Heart left ventricle (tissue), 16 donors: ENCODE data around the gene LYRM2. TPM values are rescaled to one million over a fixed set of nuclear protein-coding genes. Genes with fewer than 3 reads are reported as not detected.
A peak's percentile ranks its signal among the peaks of the same experiment; 100 is the strongest.

Experiments
- ATAC-seq, 4 donors: fragments of 200-7000 bp; cut with Tn5 transposase; one replicate each; pipeline ENCODE4 v1.9.1; 2020 to 2022; ENCODE audit warnings: moderate library complexity in 4 of 4, mild to moderate bottlenecking in 3 of 4, moderate number of reproducible peaks in 1 of 4
- DNase-seq, 5 donors: peaks; one replicate each; pipeline ENCODE4 v3.0.0-alpha.2; 2020
- H3K27ac ChIP-seq, 12 donors: fragments of 200-600 bp; sonication (generic) in 4 of 12; one replicate each; pipeline versions ENCODE4 v1.5.0 to v1.8.0; 2016 to 2022; ENCODE audit warnings: mild to moderate bottlenecking in 2 of 12
- H3K27me3 ChIP-seq, 9 donors: fragments of 200-600 bp; sonication (generic) in 2 of 9; one replicate each; pipeline versions ENCODE4 v1.5.1 to v1.8.0; 2016 to 2022; ENCODE audit warnings: mild to moderate bottlenecking in 3 of 9
- H3K36me3 ChIP-seq, 9 donors: fragments of 200-600 bp; sonication (generic) in 2 of 9; one replicate each; pipeline versions ENCODE4 v1.5.0 to v1.8.0; 2018 to 2022; ENCODE audit warnings: mild to moderate bottlenecking in 2 of 9
- H3K4me1 ChIP-seq, 12 donors: fragments of 200-600 bp; sonication (generic) in 4 of 12; one replicate each; pipeline versions ENCODE4 v1.5.0 to v1.8.0; 2016 to 2022; ENCODE audit warnings: mild to moderate bottlenecking in 3 of 12
- H3K4me3 ChIP-seq, 12 donors: fragments of 200-600 bp; sonication (generic) in 4 of 12; one replicate each; pipeline versions ENCODE4 v1.5.0 to v1.8.0; 2017 to 2022; ENCODE audit warnings: mild to moderate bottlenecking in 9 of 12, moderate library complexity in 4 of 12
- H3K9me3 ChIP-seq, 12 donors: fragments of 200-600 bp; sonication (generic) in 4 of 12; one replicate each; pipeline versions ENCODE4 v1.5.0 to v1.8.0; 2016 to 2022; ENCODE audit warnings: mild to moderate bottlenecking in 1 of 12
- POLR2A ChIP-seq, 2 donors: fragments of 450-650 bp; IDR thresholded peaks; one replicate each; pipeline ENCODE4 v1.6.1; 2017; ENCODE audit warnings: antibody characterized with exemption in 2 of 2, mild to moderate bottlenecking in 2 of 2, moderate library complexity in 2 of 2
- WGBS, 4 donors: extraction: QIAGEN DNeasy Blood & Tissue Kit in 2 of 4; methylation state at CpG; one replicate each; pipeline versions ENCODE4 v1.1.5 to v1.1.7; 2013 to 2018; 5-methylcytosine and 5-hydroxymethylcytosine counted together
- intact Hi-C, 10 donors: fragments of 100-400 bp; cut with DNase I; formaldehyde crosslinking; loops; one replicate each; pipeline versions ENCODE4 v1.11.1 to v1.14.2; 2022
- polyA plus RNA-seq, 2 donors: library from polyadenylated mRNA; stranded (reverse); fragments of 200-250 nt; gene quantifications; one replicate each; pipeline ENCODE4 v1.2.3, GENCODE V29; 2013
- total RNA-seq, 9 donors: library from RNA; depleted of rRNA in 2 of 9; stranded (reverse); fragments of >200 nt in 2 of 9; fragmentation: NEBNext Ultra II Directional in 3 of 9; extraction: Animal tissue kit (Norgen Biotek cat#: 25700) in 3 of 9; gene quantifications; one replicate each; pipeline versions ENCODE4 v1.1.0 to v1.2.4, GENCODE V29; 2016 to 2023
- TF ChIP-seq, protein P1 (sequence below), 12 donors: fragments of 200-600 bp; sonication (generic) in 4 of 12; IDR thresholded peaks; one replicate each; pipeline versions ENCODE4 v1.5.0 to v1.8.0; 2018 to 2022; ENCODE audit warnings: antibody characterized with exemption in 12 of 12, mild to moderate bottlenecking in 5 of 12
- donor health status: ischemic (EF 13 %, LVEDD 7.1; RV severe dilation, severe dysfunction).
- donor health status: healthy with polysubstance abuse.
- donor health status: DM: no; HTN: yes; CAD: no.
- donor health status: DM: no; HTN: no; CAD: no.
- donor health status: ischemic (EF 25% LVEDD 6.9; RV normal size, moderate dysfunction).
- donor health status: ischemic (EF 25% LVEDD 5.7; RV mildly dilated, moderate dysfunction).
- donor health status: healthy.
- donor health status: DM: yes; HTN: yes; CAD: no.
- donor health status: ischemic (EF 35%, LVEDD 5.7; RV mildly dilated, moderate dysfunction).
- donor health status: nonischemic (EF 11% LVEDD 7.7; RV severe dilation, severe dysfunction).
- donor health status: DM: yes; HTN: yes; CAD: no.
- donor health status: PGD.
- donor health status: ischemic (EF 29% LVEDD 5.4; RV normal size, mild dysfunction).
- donor health status: nonischemic (EF 23%, LVEDD 6.1; RV moderate dilation, normal function).

LYRM2 gene
- total and polyA plus RNA-seq, 11 donors = 15.2 to 50.0 (median 43.8) TPM

DNA sequence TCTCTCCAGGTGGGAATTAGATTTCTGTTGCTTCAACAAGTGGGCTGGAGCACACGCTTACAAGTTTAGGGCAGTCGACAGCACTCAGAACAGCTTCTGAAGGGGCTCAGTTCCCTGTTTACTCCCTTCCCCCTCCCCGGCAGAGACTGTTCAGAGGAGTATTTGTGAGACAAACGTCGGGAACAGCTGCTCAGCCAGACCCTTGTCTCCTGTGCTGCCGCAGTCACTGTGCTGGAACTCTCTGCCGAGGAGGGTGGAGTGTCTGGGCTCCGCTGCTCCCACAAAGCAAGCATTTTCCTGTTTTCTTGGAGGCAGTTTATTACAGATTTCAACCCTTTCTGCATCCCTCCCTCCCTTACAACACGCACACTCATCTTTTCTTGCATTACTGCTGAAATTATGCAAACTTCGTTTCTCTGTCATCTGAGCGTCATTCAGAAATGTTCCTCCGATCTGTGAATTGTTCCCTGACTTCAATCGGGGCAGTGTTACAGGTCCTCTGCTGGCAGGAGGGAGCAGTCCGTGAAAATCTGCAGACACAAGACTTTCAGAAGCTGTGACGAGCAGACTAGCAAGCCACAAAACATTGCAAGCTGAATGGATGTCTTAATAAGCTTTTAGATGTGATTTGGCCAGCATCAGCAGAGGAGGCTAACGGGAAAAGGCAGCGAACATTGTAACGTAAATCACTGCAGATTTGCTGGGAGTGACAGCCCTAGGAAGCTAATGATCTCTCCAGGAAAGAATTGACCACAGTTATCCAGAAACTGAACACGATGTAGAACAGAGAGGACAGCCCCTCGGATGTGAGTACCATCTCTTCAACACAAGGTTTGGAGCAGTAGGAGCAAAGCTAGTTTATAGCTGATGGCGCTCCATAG is 76.2 kb downstream of the LYRM2 start:
- Histone ChIP-seq H3K27ac (peak overlapping the region in 1 of 12 donors; percentile 9), H3K9me3 (peaks cover 0 to 7% (median 0%) of the 10 kb centered on the region in 12 donors), H3K27me3 (no peaks in the 10 kb centered on the region), H3K4me1 (peaks cover 0 to 26% (median 4%) of the 10 kb centered on the region in 12 donors), H3K4me3 (peak overlapping the region in 9 of 12 donors; percentile 10 to 45 (median 23)), H3K36me3 (no peaks in the 10 kb centered on the region)
- intact Hi-C loops = no loop called here
- DNase-seq (no peak), ATAC-seq (peak in 2 of 4 donors; percentile 40 to 59)
- 66 to 76% (median 74%) methylated on average over 21 of the region's 21 CpGs for WGBS, 4 donors
- TF ChIP-seq POLR2A (IDR thresholded peaks at IDR 0.05) = no peak
- TF ChIP-seq, protein P1, sequence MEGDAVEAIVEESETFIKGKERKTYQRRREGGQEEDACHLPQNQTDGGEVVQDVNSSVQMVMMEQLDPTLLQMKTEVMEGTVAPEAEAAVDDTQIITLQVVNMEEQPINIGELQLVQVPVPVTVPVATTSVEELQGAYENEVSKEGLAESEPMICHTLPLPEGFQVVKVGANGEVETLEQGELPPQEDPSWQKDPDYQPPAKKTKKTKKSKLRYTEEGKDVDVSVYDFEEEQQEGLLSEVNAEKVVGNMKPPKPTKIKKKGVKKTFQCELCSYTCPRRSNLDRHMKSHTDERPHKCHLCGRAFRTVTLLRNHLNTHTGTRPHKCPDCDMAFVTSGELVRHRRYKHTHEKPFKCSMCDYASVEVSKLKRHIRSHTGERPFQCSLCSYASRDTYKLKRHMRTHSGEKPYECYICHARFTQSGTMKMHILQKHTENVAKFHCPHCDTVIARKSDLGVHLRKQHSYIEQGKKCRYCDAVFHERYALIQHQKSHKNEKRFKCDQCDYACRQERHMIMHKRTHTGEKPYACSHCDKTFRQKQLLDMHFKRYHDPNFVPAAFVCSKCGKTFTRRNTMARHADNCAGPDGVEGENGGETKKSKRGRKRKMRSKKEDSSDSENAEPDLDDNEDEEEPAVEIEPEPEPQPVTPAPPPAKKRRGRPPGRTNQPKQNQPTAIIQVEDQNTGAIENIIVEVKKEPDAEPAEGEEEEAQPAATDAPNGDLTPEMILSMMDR (IDR thresholded peaks at IDR 0.05) = no peak

DNA sequence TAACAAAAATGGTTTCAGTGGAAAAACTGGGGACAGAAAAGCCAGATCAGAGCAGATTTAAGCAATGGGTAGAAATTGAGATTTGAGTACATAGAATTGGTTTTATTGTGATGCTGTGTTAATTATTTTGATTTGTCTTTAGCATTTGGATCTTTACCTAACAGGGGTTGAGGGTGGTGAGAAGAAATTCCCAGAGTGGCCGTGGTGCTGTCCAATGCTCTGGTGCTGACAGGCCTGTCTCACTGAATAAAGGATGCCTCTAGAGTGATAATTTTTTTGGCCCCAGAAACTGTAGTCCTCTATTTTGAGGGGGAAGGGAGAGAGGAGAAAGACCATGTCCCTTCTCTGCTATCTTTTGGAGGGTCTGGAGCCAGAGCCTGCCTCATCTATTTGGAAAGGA is 79.1 kb downstream of the LYRM2 start:
- H3K27me3 ChIP-seq = no peaks in the 10 kb centered on the region
- H3K36me3 ChIP-seq = no peaks in the 10 kb centered on the region
- peaks cover 0 to 13% (median 0%) of the 10 kb centered on the region in 12 donors for H3K9me3 ChIP-seq
- no peak overlapping the region for H3K27ac ChIP-seq
- no peak overlapping the region for H3K4me3 ChIP-seq
- no peak for DNase-seq
- 78 to 89% (median 85%) methylated on average over 1 of the region's 1 CpG for WGBS, 4 donors
- peaks cover 0 to 14% (median 0%) of the 10 kb centered on the region in 12 donors for H3K4me1 ChIP-seq
- TF ChIP-seq, protein P1 (IDR thresholded peaks at IDR 0.05) = no peak
- no peak for TF ChIP-seq POLR2A (IDR thresholded peaks at IDR 0.05)
- ATAC-seq = no peak
- intact Hi-C loops = no loop called here

DNA sequence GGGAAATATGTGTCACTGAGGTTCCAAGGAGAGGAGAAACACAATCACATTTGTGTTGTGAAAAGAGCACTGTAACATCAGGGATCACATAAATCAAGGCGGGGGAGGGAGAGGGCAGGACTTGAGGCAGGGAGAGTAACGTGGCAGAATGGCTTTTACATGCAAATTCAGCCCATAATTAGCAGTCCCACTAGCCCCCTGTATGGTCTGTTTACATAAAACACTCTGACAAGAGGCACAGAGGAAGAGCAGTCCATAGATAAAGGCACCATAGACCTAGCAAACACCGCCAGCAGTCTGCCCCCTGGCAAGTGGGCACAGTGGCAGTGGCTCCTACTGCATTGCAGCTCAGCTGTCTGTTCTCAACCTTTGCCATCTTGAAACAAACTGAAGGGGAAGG is 82.7 kb downstream of the LYRM2 start:
- H3K27me3 ChIP-seq = no peaks in the 10 kb centered on the region
- 75 to 91% (median 81%) methylated on average over 3 of the region's 3 CpGs for WGBS, 4 donors
- H3K4me3 ChIP-seq = no peak overlapping the region
- ATAC-seq (no peak), DNase-seq (no peak)
- H3K36me3 ChIP-seq = no peaks in the 10 kb centered on the region
- H3K27ac ChIP-seq = no peak overlapping the region
- peaks cover 0 to 6% (median 0%) of the 10 kb centered on the region in 12 donors for H3K4me1 ChIP-seq
- intact Hi-C loops = no loop called here
- H3K9me3 ChIP-seq = peaks cover 0 to 13% (median 0%) of the 10 kb centered on the region in 12 donors
- TF ChIP-seq, protein P1 (IDR thresholded peaks at IDR 0.05) = no peak
- no peak for TF ChIP-seq POLR2A (IDR thresholded peaks at IDR 0.05)

DNA sequence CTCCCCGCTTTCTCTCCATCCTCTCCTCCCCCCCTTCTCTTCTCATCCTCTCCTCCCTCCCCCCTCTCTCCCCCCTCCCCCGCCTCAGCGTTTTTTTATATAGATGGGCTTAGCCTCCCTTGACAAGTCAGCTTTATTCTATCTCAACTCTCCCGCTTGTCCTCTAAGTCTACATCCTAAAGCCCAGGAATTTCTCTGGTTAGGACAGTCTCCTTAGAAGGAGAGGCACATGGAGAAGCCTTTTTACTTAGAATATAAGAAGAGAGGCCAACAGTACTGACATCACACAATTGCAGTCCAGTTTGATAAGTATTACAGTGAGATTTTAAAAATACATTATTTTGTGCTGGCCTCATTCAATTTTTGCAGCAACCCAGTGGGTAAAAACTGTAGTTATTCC is 83.5 kb downstream of the LYRM2 start:
- H3K9me3 ChIP-seq = peaks cover 0 to 13% (median 0%) of the 10 kb centered on the region in 12 donors
- H3K36me3 ChIP-seq = no peaks in the 10 kb centered on the region
- DNase-seq (no peak), ATAC-seq (no peak)
- TF ChIP-seq, protein P1 (IDR thresholded peaks at IDR 0.05) = no peak
- no peak for TF ChIP-seq POLR2A (IDR thresholded peaks at IDR 0.05)
- no peak overlapping the region for H3K4me3 ChIP-seq
- intact Hi-C loops = no loop called here
- peaks cover 0 to 6% (median 0%) of the 10 kb centered on the region in 12 donors for H3K4me1 ChIP-seq
- no peaks in the 10 kb centered on the region for H3K27me3 ChIP-seq
- H3K27ac ChIP-seq = no peak overlapping the region
- WGBS, 4 donors = 63 to 75% (median 72%) methylated on average over 3 to 4 of the region's 4 CpGs
